Hepatocyte (in vitro differentiated cells): ENCODE measurements around the gene ZFPM1.

ENCODE experiments used
- CTCF ChIP-seq: fragments of 200-600 bp; sonication (generic); IDR thresholded peaks from 2 replicates; pipeline ENCODE4 v1.5.1; 2016; ENCODE audit warnings: antibody characterized with exemption, mild to moderate bottlenecking; ENCODE audit not compliant: poor library complexity
- EZH2 ChIP-seq: fragments of 200-600 bp; sonication (generic); IDR thresholded peaks from 2 replicates; pipeline ENCODE4 v1.6.1; 2016; ENCODE audit warnings: antibody characterized with exemption, mild to moderate bottlenecking, borderline replicate concordance
- EZH2phosphoT487 ChIP-seq: fragments of 200-600 bp; sonication (generic); IDR thresholded peaks from one replicate; pipeline ENCODE4 v1.6.1; 2018; ENCODE audit warnings: antibody characterized with exemption, mild to moderate bottlenecking, low read depth, moderate library complexity; ENCODE audit not compliant: unreplicated experiment, severe bottlenecking

GRCh38 chr16:88439016-88439415 is 14.1 kb upstream of the ZFPM1 start:
- TF ChIP-seq CTCF (no peak), EZH2 (no peak), EZH2phosphoT487 (no peak)
